Measurements from ENCODE around the gene C2orf78. TPM values are rescaled to one million over a fixed set of nuclear protein-coding genes. Genes with fewer than 3 reads are reported as not detected.

The C2orf78 gene
- polyA plus RNA-seq, 3 donors: not detected

GRCh38 chr2:73844087-73844486 is 60.1 kb downstream of the C2orf78 start:
- H3K4me1 Mint-ChIP-seq: peaks cover under 1% of the 10 kb centered on the region
- H3K36me3 ChIP-seq (replicated peaks in 1 of 2; ENCODE audit: control insufficient read depth in 1 of 2, insufficient read depth in 2 of 2, low read length in 2 of 2): peaks cover 60 to 84% of the 10 kb centered on the region in 2 donors
- peaks cover 26 to 66% of the 10 kb centered on the region in 2 donors for H3K36me3 Mint-ChIP-seq
- intact Hi-C loops (cut with micrococcal nuclease): no loop called here
- H4K20me1 ChIP-seq (ENCODE audit: insufficient read depth, low read length): peaks cover 23% of the 10 kb centered on the region
- no peak overlapping the region for H3K4me2 ChIP-seq (replicated peaks; ENCODE audit: extremely low read depth, low read length, poor library complexity, severe bottlenecking)
- DNase-seq: no peak
- no peaks in the 10 kb centered on the region for H3K9me3 Mint-ChIP-seq
- WGBS (ENCODE audit: insufficient coverage): no CpG with 5 or more reads among the region's 2 CpGs
- no peak overlapping the region for H3K4me3 ChIP-seq (replicated peaks in 1 of 3; ENCODE audit: low read depth in 2 of 3, low read length in 3 of 3)
- H3K4me3 Mint-ChIP-seq: no peak overlapping the region
- H2AFZ ChIP-seq (ENCODE audit: insufficient read depth, low read depth, low read length, poor library complexity, severe bottlenecking): no peak overlapping the region
- H3K9ac ChIP-seq (ENCODE audit: insufficient read depth, low read length, poor library complexity, severe bottlenecking): no peak overlapping the region
- H3K79me2 ChIP-seq (ENCODE audit: insufficient read depth, low read length): peaks cover 24% of the 10 kb centered on the region
- no peak overlapping the region for H3K27ac Mint-ChIP-seq
- H3K9me3 ChIP-seq (replicated peaks in 1 of 2; ENCODE audit: control insufficient read depth in 1 of 2, insufficient read depth in 1 of 2, low read length in 2 of 2): no peaks in the 10 kb centered on the region
- no peak for TF ChIP-seq CTCF (IDR thresholded peaks at IDR 0.05)
- no peaks in the 10 kb centered on the region for H3K27me3 ChIP-seq (ENCODE audit: control insufficient read depth in 2 of 2, insufficient read depth in 2 of 2, low read length in 2 of 2)
- no peak overlapping the region for H3K27ac ChIP-seq (ENCODE audit: low read depth in 1 of 2, low read length in 2 of 2)
- no peaks in the 10 kb centered on the region for H3K27me3 Mint-ChIP-seq (ENCODE audit: low read depth in 3 of 3)
- peaks cover 0 to 2% of the 10 kb centered on the region in 2 donors for H3K4me1 ChIP-seq (ENCODE audit: control insufficient read depth in 1 of 2, insufficient read depth in 2 of 2, low read length in 2 of 2)

GRCh38 chr2:73850009-73850408 is 66.0 kb downstream of the C2orf78 start:
- Mint-ChIP-seq H3K27me3 (ENCODE audit: low read depth in 3 of 3) (peaks cover 0 to 1% (median 0%) of the 10 kb centered on the region in 3 donors), H3K4me3 (no peak overlapping the region), H3K36me3 (peaks cover 0 to 65% of the 10 kb centered on the region in 2 donors), H3K4me1 (no peaks in the 10 kb centered on the region), H3K9me3 (no peaks in the 10 kb centered on the region), H3K27ac (peak overlapping the region in 1 of 7 donors; percentile 17)
- WGBS (ENCODE audit: insufficient coverage): 100% methylated on average over 1 of the region's 2 CpGs
- H3K4me2 ChIP-seq (replicated peaks; ENCODE audit: extremely low read depth, low read length, poor library complexity, severe bottlenecking): no peak overlapping the region
- no peak overlapping the region for H3K4me3 ChIP-seq (replicated peaks in 1 of 3; ENCODE audit: low read depth in 2 of 3, low read length in 3 of 3)
- H3K9me3 ChIP-seq (replicated peaks in 1 of 2; ENCODE audit: control insufficient read depth in 1 of 2, insufficient read depth in 1 of 2, low read length in 2 of 2): no peaks in the 10 kb centered on the region
- intact Hi-C loops (cut with micrococcal nuclease): no loop called here
- no peaks in the 10 kb centered on the region for H3K4me1 ChIP-seq (ENCODE audit: control insufficient read depth in 1 of 2, insufficient read depth in 2 of 2, low read length in 2 of 2)
- no peak for TF ChIP-seq CTCF (IDR thresholded peaks at IDR 0.05)
- no peak overlapping the region for H2AFZ ChIP-seq (ENCODE audit: insufficient read depth, low read depth, low read length, poor library complexity, severe bottlenecking)
- no peak overlapping the region for H3K9ac ChIP-seq (ENCODE audit: insufficient read depth, low read length, poor library complexity, severe bottlenecking)
- DNase-seq: no peak
- H3K27me3 ChIP-seq (ENCODE audit: control insufficient read depth in 2 of 2, insufficient read depth in 2 of 2, low read length in 2 of 2): no peaks in the 10 kb centered on the region
- H3K27ac ChIP-seq (ENCODE audit: low read depth in 1 of 2, low read length in 2 of 2): no peak overlapping the region
- peaks cover 3% of the 10 kb centered on the region for H4K20me1 ChIP-seq (ENCODE audit: insufficient read depth, low read length)
- H3K36me3 ChIP-seq (replicated peaks in 1 of 2; ENCODE audit: control insufficient read depth in 1 of 2, insufficient read depth in 2 of 2, low read length in 2 of 2): peaks cover 84 to 100% of the 10 kb centered on the region in 2 donors
- no peaks in the 10 kb centered on the region for H3K79me2 ChIP-seq (ENCODE audit: insufficient read depth, low read length)
